Thoracic aorta (tissue), 2 donors: Measurements from ENCODE around the gene TMEM63B. TPM values are rescaled to one million over a fixed set of nuclear protein-coding genes. Genes with fewer than 3 reads are reported as not detected.

Source experiments
- ATAC-seq: fragments of 150-250 bp; one replicate; pipeline ENCODE4 v1.8.0; 2017; ENCODE audit warnings: low read depth; ENCODE audit not compliant: insufficient number of reproducible peaks, low FRiP score
- DNase-seq: peaks from one replicate; pipeline ENCODE4 v3.0.0-alpha.2; 2020; ENCODE audit warnings: low spot score
- H3K27ac ChIP-seq, 2 donors: fragments of 200-600 bp; sonication (generic); 1 replicate in 1 of 2; 2 replicates in 1 of 2; pipeline ENCODE4 v1.5.1; 2016; ENCODE audit warnings: mild to moderate bottlenecking in 2 of 2, moderate library complexity in 2 of 2
- H3K27me3 ChIP-seq: fragments of 200-600 bp; sonication (generic); replicated peaks from 2 replicates; pipeline ENCODE4 v1.6.0; 2016; ENCODE audit warnings: mild to moderate bottlenecking; ENCODE audit not compliant: insufficient read depth
- H3K36me3 ChIP-seq: fragments of 200-600 bp; sonication (generic); one replicate; pipeline ENCODE4 v1.5.1; 2016
- H3K4me1 ChIP-seq, 2 donors: fragments of 200-600 bp; sonication (generic); 1 replicate in 1 of 2; 2 replicates in 1 of 2; pipeline versions ENCODE4 v1.5.1 to v1.6.0; 2016; ENCODE audit warnings: low read depth in 2 of 2, mild to moderate bottlenecking in 1 of 2; ENCODE audit not compliant: control insufficient read depth in 1 of 2
- H3K4me3 ChIP-seq: fragments of 200-600 bp; sonication (generic); 2 replicates; pipeline ENCODE4 v1.5.1; 2016; ENCODE audit warnings: mild to moderate bottlenecking
- H3K9me3 ChIP-seq: fragments of 200-600 bp; sonication (generic); 2 replicates; pipeline ENCODE4 v1.5.1; 2016
- CTCF ChIP-seq: fragments of 200-600 bp; sonication (generic); IDR thresholded peaks from one replicate; pipeline ENCODE4 v1.5.1; 2019; ENCODE audit warnings: antibody characterized with exemption
- total RNA-seq, 2 donors: library from RNA; depleted of rRNA; stranded (reverse); fragments of >200 nt; gene quantifications; one replicate each; pipeline versions ENCODE4 v1.1.0 to v1.2.3, GENCODE V29; 2016

TMEM63B gene
- total RNA-seq, 2 donors from 2014 or later: 21.9 to 43.4 TPM

GRCh38 chr6:44202972-44203750, 75.8 kb downstream of the TMEM63B start:
- DNase-seq: no peak
- no peak for ATAC-seq

GRCh38 chr6:44203955-44204354, 76.6 kb downstream of the TMEM63B start:
- H3K4me1 ChIP-seq: peaks cover 4 to 11% of the 10 kb centered on the region in 2 donors
- no peaks in the 10 kb centered on the region for H3K36me3 ChIP-seq
- no peak for ATAC-seq
- no peaks in the 10 kb centered on the region for H3K9me3 ChIP-seq
- no peak for DNase-seq
- no peak overlapping the region for H3K4me3 ChIP-seq
- H3K27me3 ChIP-seq: no peaks in the 10 kb centered on the region
- no peak overlapping the region for H3K27ac ChIP-seq
- no peak for TF ChIP-seq CTCF

More at GRCh38 chr6:44202972-44203750, 75.8 kb downstream of the TMEM63B start:
- no peaks in the 10 kb centered on the region for H3K36me3 ChIP-seq
- peaks cover 8 to 11% of the 10 kb centered on the region in 2 donors for H3K4me1 ChIP-seq
- H3K9me3 ChIP-seq: no peaks in the 10 kb centered on the region
- no peaks in the 10 kb centered on the region for H3K27me3 ChIP-seq
- no peak overlapping the region for H3K4me3 ChIP-seq
- no peak for TF ChIP-seq CTCF
- H3K27ac ChIP-seq: no peak overlapping the region

Other genes with a start within 250 kb of the TMEM63B start
- gene MRPL14, start 102 bp upstream of the TMEM63B start, total RNA-seq: 10 to 100 TPM; 31.0 to 32.4 TPM
- not detected for gene CAPN11, start 31.3 kb downstream of the TMEM63B start, total RNA-seq
- not detected for gene MYMX, start 89.4 kb downstream of the TMEM63B start, total RNA-seq
- 100 to 1,000 TPM; 132 to 172 TPM for gene SLC29A1, start 96.0 kb downstream of the TMEM63B start, total RNA-seq
- gene HSP90AB1, start 119.5 kb downstream of the TMEM63B start, total RNA-seq: 100 to 1,000 TPM; 405 to 695 TPM
- gene SLC35B2, start 130.0 kb downstream of the TMEM63B start, total RNA-seq: 10 to 100 TPM; 19.9 to 33.3 TPM
- gene NFKBIE, start 138.0 kb downstream of the TMEM63B start, total RNA-seq: 10 to 100 TPM in 1 of 2 donors, 1 to 10 TPM in 1; 5.5 to 10.6 TPM
- gene TMEM151B, start 142.9 kb downstream of the TMEM63B start, total RNA-seq: not detected
- 1 to 10 TPM; 6.0 to 8.8 TPM for gene AARS2, start 185.8 kb downstream of the TMEM63B start, total RNA-seq
- gene SPATS1, start 215.1 kb downstream of the TMEM63B start, total RNA-seq: not detected